GM11168 (cell line): ENCODE data around the gene MATN1.
"Not testable (repeated sequence)": the region's sequence is repeated elsewhere in the genome, so short reads cannot be mapped to it uniquely, and the experiment has no call there.

Experiments used
- in situ Hi-C: fragments of 300-500 bp; cut with MboI; formaldehyde crosslinking; loops from one replicate; pipeline ENCODE4 v1.12.0; 2022; ENCODE audit warnings: low sequenced_read_pairs; ENCODE audit not compliant: unreplicated experiment

Gene MATN1

GRCh38 chr1:30704271-30704670, 19.1 kb downstream of the MATN1 start:
- in situ Hi-C loops: no loop called here

- in situ Hi-C loops: no loop called here
These were observed 20.6 kb downstream of the MATN1 start for GRCh38 chr1:30702823-30703222.

GRCh38 chr1:30701258-30701633, 22.1 kb downstream of the MATN1 start:
- in situ Hi-C loops: no loop called here

- in situ Hi-C loops: no loop called here
These were observed 22.7 kb downstream of the MATN1 start for GRCh38 chr1:30700528-30701257.

- in situ Hi-C loops: no loop called here
These were observed 23.6 kb downstream of the MATN1 start for GRCh38 chr1:30699762-30700161.

GRCh38 chr1:30698401-30698981, 24.9 kb downstream of the MATN1 start:
- in situ Hi-C loops: no loop called here

- in situ Hi-C loops: no loop called here
These were observed 25.6 kb downstream of the MATN1 start for GRCh38 chr1:30697571-30698376.

GRCh38 chr1:30696831-30697230, 26.6 kb downstream of the MATN1 start:
- in situ Hi-C loops: no loop called here

- in situ Hi-C loops: no loop called here
These were observed 27.9 kb downstream of the MATN1 start for GRCh38 chr1:30695439-30695841.

- in situ Hi-C loops: no loop called here
These were observed 28.9 kb downstream of the MATN1 start for GRCh38 chr1:30694280-30695175.

- in situ Hi-C loops: no loop called here
These were observed 29.6 kb downstream of the MATN1 start for GRCh38 chr1:30693822-30694221.

- in situ Hi-C loops: no loop called here
These were observed 30.0 kb downstream of the MATN1 start for GRCh38 chr1:30693366-30693765.

- in situ Hi-C loops: no loop called here
These were observed 30.5 kb downstream of the MATN1 start for GRCh38 chr1:30692948-30693301.

GRCh38 chr1:30692201-30692947, 31.0 kb downstream of the MATN1 start:
- in situ Hi-C loops: no loop called here

GRCh38 chr1:30691480-30691879, 31.9 kb downstream of the MATN1 start:
- in situ Hi-C loops: no loop called here

GRCh38 chr1:30689901-30690645, 33.3 kb downstream of the MATN1 start:
- in situ Hi-C loops: no loop called here

- in situ Hi-C loops: no loop called here
These were observed 34.2 kb downstream of the MATN1 start for GRCh38 chr1:30688920-30689794.

GRCh38 chr1:30688516-30688915, 34.9 kb downstream of the MATN1 start:
- in situ Hi-C loops: not testable (repeated sequence)
